Spleen (tissue), 7 donors: ENCODE data around the gene AKR1C2.

Source experiments
- POLR2A ChIP-seq, 3 donors: fragments of 450-650 bp; IDR thresholded peaks; one replicate each; pipeline ENCODE4 v1.5.1; 2017; ENCODE audit warnings: antibody characterized with exemption in 3 of 3, mild to moderate bottlenecking in 1 of 3
- POLR2AphosphoS5 ChIP-seq, 3 donors: sonication (generic); formaldehyde crosslinking; IDR thresholded peaks; one replicate each; pipeline ENCODE4 v1.5.1; 2017; ENCODE audit warnings: antibody characterized with exemption in 3 of 3
- TF ChIP-seq, protein P1 (sequence below), 11 experiments: fragments of 200-600 bp in 7 of 11; fragments of 450-650 bp in 4 of 11; sonication (generic) in 4 of 11; IDR thresholded peaks in 8 of 11; conservative IDR thresholded peaks in 3 of 11; 1 replicate in 7 of 11; 2 replicates in 4 of 11; pipeline versions ENCODE4 v1.4.0 to v1.8.0; 2016 to 2021; ENCODE audit warnings: antibody characterized with exemption in 11 of 11, inconsistent platforms in 4 of 11, mild to moderate bottlenecking in 1 of 11
- donor health status: DM: no; HTN: no; CAD: no; lungs with moderate emphysema.
- donor health status: DM: no; HTN: no; CAD: no.
- donor health status: DM: no; HTN: no; CAD: no.

- TF ChIP-seq, protein P1, sequence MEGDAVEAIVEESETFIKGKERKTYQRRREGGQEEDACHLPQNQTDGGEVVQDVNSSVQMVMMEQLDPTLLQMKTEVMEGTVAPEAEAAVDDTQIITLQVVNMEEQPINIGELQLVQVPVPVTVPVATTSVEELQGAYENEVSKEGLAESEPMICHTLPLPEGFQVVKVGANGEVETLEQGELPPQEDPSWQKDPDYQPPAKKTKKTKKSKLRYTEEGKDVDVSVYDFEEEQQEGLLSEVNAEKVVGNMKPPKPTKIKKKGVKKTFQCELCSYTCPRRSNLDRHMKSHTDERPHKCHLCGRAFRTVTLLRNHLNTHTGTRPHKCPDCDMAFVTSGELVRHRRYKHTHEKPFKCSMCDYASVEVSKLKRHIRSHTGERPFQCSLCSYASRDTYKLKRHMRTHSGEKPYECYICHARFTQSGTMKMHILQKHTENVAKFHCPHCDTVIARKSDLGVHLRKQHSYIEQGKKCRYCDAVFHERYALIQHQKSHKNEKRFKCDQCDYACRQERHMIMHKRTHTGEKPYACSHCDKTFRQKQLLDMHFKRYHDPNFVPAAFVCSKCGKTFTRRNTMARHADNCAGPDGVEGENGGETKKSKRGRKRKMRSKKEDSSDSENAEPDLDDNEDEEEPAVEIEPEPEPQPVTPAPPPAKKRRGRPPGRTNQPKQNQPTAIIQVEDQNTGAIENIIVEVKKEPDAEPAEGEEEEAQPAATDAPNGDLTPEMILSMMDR (IDR thresholded peaks at IDR 0.05 in 8 of 11, conservative IDR thresholded peaks at IDR 0.05 in 3 of 11), result no peak
- TF ChIP-seq POLR2A (IDR thresholded peaks at IDR 0.05), result no peak
- no peak for TF ChIP-seq POLR2AphosphoS5 (IDR thresholded peaks at IDR 0.05)
These were observed 55.7 kb downstream of the AKR1C2 start for GRCh38 chr10:4947635-4948596.
